ENCODE measurements around the gene KRT36.
A peak's percentile ranks its signal among the peaks of the same experiment; 100 is the strongest.

KRT36 gene

GRCh38 chr17:41519501-41520224 is 30.0 kb upstream of the KRT36 start:
- H3K4me1 ChIP-seq, result peaks cover 52% of the 10 kb centered on the region
- no peak overlapping the region for H3K4me3 ChIP-seq (ENCODE audit: low read depth, low read length)
- H3K27me3 ChIP-seq, result no peaks in the 10 kb centered on the region
- TF ChIP-seq, protein P1, sequence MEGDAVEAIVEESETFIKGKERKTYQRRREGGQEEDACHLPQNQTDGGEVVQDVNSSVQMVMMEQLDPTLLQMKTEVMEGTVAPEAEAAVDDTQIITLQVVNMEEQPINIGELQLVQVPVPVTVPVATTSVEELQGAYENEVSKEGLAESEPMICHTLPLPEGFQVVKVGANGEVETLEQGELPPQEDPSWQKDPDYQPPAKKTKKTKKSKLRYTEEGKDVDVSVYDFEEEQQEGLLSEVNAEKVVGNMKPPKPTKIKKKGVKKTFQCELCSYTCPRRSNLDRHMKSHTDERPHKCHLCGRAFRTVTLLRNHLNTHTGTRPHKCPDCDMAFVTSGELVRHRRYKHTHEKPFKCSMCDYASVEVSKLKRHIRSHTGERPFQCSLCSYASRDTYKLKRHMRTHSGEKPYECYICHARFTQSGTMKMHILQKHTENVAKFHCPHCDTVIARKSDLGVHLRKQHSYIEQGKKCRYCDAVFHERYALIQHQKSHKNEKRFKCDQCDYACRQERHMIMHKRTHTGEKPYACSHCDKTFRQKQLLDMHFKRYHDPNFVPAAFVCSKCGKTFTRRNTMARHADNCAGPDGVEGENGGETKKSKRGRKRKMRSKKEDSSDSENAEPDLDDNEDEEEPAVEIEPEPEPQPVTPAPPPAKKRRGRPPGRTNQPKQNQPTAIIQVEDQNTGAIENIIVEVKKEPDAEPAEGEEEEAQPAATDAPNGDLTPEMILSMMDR (IDR thresholded peaks at IDR 0.05; ENCODE audit: low read depth, low read length), result no peak
- no peaks in the 10 kb centered on the region for H3K9me3 ChIP-seq
- DNase-seq, result peak; percentile 58
- H3K36me3 ChIP-seq, result no peaks in the 10 kb centered on the region

DNA sequence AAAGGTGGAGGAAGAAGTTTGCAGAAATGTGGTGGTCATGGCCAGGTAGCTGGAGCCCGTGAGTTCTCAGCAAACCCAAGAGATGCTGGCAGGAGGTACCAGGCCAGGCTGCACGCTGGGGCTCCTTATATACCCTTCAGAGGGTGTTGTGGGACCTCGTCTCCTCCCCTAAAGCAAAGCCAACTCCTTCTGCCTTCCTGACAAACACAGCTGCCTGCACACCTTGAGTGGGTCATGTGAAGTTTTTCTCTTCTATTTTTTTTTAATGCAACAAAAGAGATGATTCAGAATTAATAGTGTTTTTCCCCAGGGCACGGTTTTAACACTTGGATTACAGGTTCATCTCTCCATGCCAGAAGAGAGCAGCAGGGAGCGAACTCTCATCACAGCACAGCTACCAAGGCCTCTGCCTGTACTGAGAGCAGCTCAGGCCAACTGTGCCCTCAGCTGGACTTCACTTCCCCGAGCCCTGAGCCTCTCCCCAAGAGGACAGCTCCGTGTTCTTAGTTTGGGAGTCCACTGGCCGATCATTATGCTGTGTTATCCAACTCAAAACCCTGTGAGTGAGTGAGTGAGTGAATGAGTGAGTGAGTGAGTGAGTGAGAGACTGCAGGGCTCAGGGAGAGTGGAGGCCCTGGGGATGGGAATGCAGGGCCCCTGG is 29.2 kb upstream of the KRT36 start, which contains the start of gene KRT15:
Gene KRT15, minus strand, starts transcription at position 102 of the 661 bp plus-strand sequence. Its CDS starts 63 bp downstream, at position 39.
- TF ChIP-seq, protein P1 (IDR thresholded peaks at IDR 0.05; ENCODE audit: low read depth, low read length), result no peak
- DNase-seq, result no peak
- Histone ChIP-seq H3K4me3 (ENCODE audit: low read depth, low read length) (no peak within 1 kb of the TSS), H3K9me3 (no peaks in the 10 kb centered on the region), H3K4me1 (peaks cover 45% of the 10 kb centered on the region), H3K36me3 (no peaks in the 10 kb centered on the region), H3K27me3 (no peaks in the 10 kb centered on the region)

DNA sequence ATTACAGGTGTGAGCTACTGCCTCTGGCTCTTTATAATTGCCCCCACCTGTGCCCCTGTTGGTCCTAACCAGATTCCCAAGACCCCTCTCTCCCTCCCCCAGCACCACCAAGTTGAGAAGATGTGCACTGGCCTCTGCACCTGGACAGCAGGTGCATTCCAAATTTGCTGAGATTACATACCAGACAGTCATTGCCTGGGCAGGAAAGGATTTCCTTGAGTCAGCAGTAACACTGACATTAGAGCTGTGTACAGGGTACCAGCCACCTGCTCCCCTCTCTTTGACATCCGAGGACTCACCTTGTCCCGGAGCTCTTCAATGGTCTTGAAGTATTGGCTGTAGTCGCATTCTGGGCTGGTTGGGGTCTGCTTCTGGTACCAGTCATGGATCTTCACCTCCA is 28.3 kb upstream of the KRT36 start:
- no peak for DNase-seq
- Histone ChIP-seq H3K36me3 (no peaks in the 10 kb centered on the region), H3K27me3 (no peaks in the 10 kb centered on the region), H3K9me3 (no peaks in the 10 kb centered on the region), H3K4me1 (peaks cover 40% of the 10 kb centered on the region), H3K4me3 (ENCODE audit: low read depth, low read length) (no peak overlapping the region)
- TF ChIP-seq, protein P1 (IDR thresholded peaks at IDR 0.05; ENCODE audit: low read depth, low read length), result no peak

- no peak for DNase-seq
- TF ChIP-seq, protein P1 (IDR thresholded peaks at IDR 0.05; ENCODE audit: low read depth, low read length), result no peak
- H3K36me3 ChIP-seq, result no peaks in the 10 kb centered on the region
- H3K27me3 ChIP-seq, result no peaks in the 10 kb centered on the region
- peaks cover 37% of the 10 kb centered on the region for H3K4me1 ChIP-seq
- H3K9me3 ChIP-seq, result no peaks in the 10 kb centered on the region
- H3K4me3 ChIP-seq (ENCODE audit: low read depth, low read length), result no peak overlapping the region
Observed at GRCh38 chr17:41516830-41517283, 27.1 kb upstream of the KRT36 start.

- Histone ChIP-seq H3K36me3 (no peaks in the 10 kb centered on the region), H3K9me3 (no peaks in the 10 kb centered on the region), H3K27me3 (no peaks in the 10 kb centered on the region), H3K4me1 (peaks cover 32% of the 10 kb centered on the region), H3K4me3 (ENCODE audit: low read depth, low read length) (no peak overlapping the region)
- no peak for DNase-seq
- TF ChIP-seq, protein P1 (IDR thresholded peaks at IDR 0.05; ENCODE audit: low read depth, low read length), result no peak
Observed at GRCh38 chr17:41516147-41516829, 26.6 kb upstream of the KRT36 start.
